ENCODE data around the gene ZNF791.

DNA sequence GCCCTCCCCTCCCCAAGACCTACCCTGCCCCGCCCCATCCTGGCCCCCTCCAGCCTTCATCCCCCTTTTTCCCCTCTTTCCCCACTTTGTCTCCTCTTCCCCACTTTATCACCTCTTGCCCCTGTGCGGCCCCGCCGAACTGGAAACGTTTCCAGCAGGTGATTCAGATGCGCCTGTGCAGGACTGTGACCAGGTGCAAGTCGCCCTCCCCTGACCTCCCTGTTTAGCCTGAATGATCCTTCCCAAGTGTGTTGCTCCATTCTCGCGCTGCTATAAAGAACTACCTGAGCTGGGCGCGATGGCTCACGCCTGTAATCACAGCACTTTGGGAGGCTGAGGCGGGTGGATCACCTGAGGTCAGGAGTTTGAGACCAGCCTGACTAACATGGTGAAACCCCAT lies 25.9 kb downstream of the ZNF791 start:
- TF ChIP-seq POLR2A (IDR thresholded peaks at IDR 0.05), result no peak
- TF ChIP-seq, protein P1, sequence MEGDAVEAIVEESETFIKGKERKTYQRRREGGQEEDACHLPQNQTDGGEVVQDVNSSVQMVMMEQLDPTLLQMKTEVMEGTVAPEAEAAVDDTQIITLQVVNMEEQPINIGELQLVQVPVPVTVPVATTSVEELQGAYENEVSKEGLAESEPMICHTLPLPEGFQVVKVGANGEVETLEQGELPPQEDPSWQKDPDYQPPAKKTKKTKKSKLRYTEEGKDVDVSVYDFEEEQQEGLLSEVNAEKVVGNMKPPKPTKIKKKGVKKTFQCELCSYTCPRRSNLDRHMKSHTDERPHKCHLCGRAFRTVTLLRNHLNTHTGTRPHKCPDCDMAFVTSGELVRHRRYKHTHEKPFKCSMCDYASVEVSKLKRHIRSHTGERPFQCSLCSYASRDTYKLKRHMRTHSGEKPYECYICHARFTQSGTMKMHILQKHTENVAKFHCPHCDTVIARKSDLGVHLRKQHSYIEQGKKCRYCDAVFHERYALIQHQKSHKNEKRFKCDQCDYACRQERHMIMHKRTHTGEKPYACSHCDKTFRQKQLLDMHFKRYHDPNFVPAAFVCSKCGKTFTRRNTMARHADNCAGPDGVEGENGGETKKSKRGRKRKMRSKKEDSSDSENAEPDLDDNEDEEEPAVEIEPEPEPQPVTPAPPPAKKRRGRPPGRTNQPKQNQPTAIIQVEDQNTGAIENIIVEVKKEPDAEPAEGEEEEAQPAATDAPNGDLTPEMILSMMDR (IDR thresholded peaks at IDR 0.05), result no peak
- TF ChIP-seq POLR2AphosphoS5 (IDR thresholded peaks at IDR 0.05), result no peak

Data from upper lobe of left lung (tissue), 4 donors.